Measurements from ENCODE around the gene GCA. TPM values are rescaled to one million over a fixed set of nuclear protein-coding genes. Genes with fewer than 3 reads are reported as not detected.

The GCA gene
- total and polyA plus RNA-seq, 4 donors: 34.1 to 220 (median 56.6) TPM

- peak; percentile 24 for TF ChIP-seq CTCF (IDR thresholded peaks at IDR 0.05; ENCODE audit: control extremely low read depth, extremely low read depth)
- peak in 1 of 3 donors; percentile 15 for DNase-seq
- H3K36me3 ChIP-seq (ENCODE audit: control insufficient read depth in 4 of 4, insufficient read depth in 4 of 4, low read length in 4 of 4): no peaks in the 10 kb centered on the region
- H3K27me3 ChIP-seq (ENCODE audit: control insufficient read depth in 3 of 3, insufficient read depth in 3 of 3, low read length in 2 of 3): no peaks in the 10 kb centered on the region
- no peak overlapping the region for H3K9ac ChIP-seq (ENCODE audit: insufficient read depth in 1 of 2, low read length in 2 of 2)
- H3K9me3 ChIP-seq (ENCODE audit: control insufficient read depth in 4 of 4, insufficient read depth in 3 of 4, low read length in 3 of 4): no peaks in the 10 kb centered on the region
- H3K27ac ChIP-seq (ENCODE audit: low read depth in 1 of 2, low read length in 1 of 2): no peak overlapping the region
- no peaks in the 10 kb centered on the region for H3K4me1 ChIP-seq (ENCODE audit: control insufficient read depth in 5 of 5, insufficient read depth in 5 of 5, low read length in 5 of 5)
- no peak overlapping the region for H3K4me3 ChIP-seq
- ATAC-seq (ENCODE audit: insufficient read depth, low FRiP score): no peak
- 18 to 33% methylated on average over 3 of the region's 3 CpGs for WGBS, 2 donors
These were observed 10.0 kb upstream of the GCA start for GRCh38 chr2:162333968-162334367.

DNA sequence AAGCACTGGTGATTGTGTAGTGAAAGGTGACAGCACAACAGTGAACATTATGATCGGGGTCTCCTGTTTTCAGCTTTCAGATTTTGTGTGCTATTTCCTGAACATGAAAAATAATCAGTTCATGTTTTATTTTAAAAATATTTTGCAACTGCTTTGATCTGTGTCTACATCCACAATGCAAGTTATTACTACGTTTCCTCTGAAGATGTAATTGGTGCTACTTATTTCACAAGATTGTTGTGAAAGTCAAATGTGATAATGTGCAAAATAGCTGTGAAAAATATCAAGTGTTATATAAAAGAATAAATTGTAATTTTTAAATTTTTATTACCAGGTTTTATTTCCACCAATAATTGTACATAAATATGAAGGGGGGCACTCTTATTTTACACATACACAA lies 6.1 kb upstream of the GCA start:
- Histone ChIP-seq H3K9ac (ENCODE audit: insufficient read depth in 1 of 2, low read length in 2 of 2) (no peak overlapping the region), H3K4me3 (no peak overlapping the region), H3K4me1 (ENCODE audit: control insufficient read depth in 5 of 5, insufficient read depth in 5 of 5, low read length in 5 of 5) (no peaks in the 10 kb centered on the region), H3K27me3 (ENCODE audit: control insufficient read depth in 3 of 3, insufficient read depth in 3 of 3, low read length in 2 of 3) (no peaks in the 10 kb centered on the region), H3K9me3 (ENCODE audit: control insufficient read depth in 4 of 4, insufficient read depth in 3 of 4, low read length in 3 of 4) (no peaks in the 10 kb centered on the region), H3K27ac (ENCODE audit: low read depth in 1 of 2, low read length in 1 of 2) (no peak overlapping the region), H3K36me3 (ENCODE audit: control insufficient read depth in 4 of 4, insufficient read depth in 4 of 4, low read length in 4 of 4) (no peaks in the 10 kb centered on the region)
- WGBS, 2 donors: 26 to 75% methylated on average over 2 of the region's 2 CpGs
- ATAC-seq (ENCODE audit: insufficient read depth, low FRiP score): no peak
- no peak for DNase-seq
- no peak for TF ChIP-seq CTCF (IDR thresholded peaks at IDR 0.05; ENCODE audit: control extremely low read depth, extremely low read depth)

GRCh38 chr2:162340822-162341221 lies 3.1 kb upstream of the GCA start:
- ATAC-seq (ENCODE audit: insufficient read depth, low FRiP score) (no peak), DNase-seq (no peak)
- H3K4me1 ChIP-seq (ENCODE audit: control insufficient read depth in 5 of 5, insufficient read depth in 5 of 5, low read length in 5 of 5): peaks cover 0 to 8% (median 0%) of the 10 kb centered on the region in 5 donors
- no peak for TF ChIP-seq CTCF (IDR thresholded peaks at IDR 0.05; ENCODE audit: control extremely low read depth, extremely low read depth)
- H3K27ac ChIP-seq (ENCODE audit: low read depth in 1 of 2, low read length in 1 of 2): no peak overlapping the region
- H3K9ac ChIP-seq (ENCODE audit: insufficient read depth in 1 of 2, low read length in 2 of 2): no peak overlapping the region
- no peaks in the 10 kb centered on the region for H3K27me3 ChIP-seq (ENCODE audit: control insufficient read depth in 3 of 3, insufficient read depth in 3 of 3, low read length in 2 of 3)
- H3K9me3 ChIP-seq (ENCODE audit: control insufficient read depth in 4 of 4, insufficient read depth in 3 of 4, low read length in 3 of 4): no peaks in the 10 kb centered on the region
- H3K4me3 ChIP-seq: no peak overlapping the region
- H3K36me3 ChIP-seq (ENCODE audit: control insufficient read depth in 4 of 4, insufficient read depth in 4 of 4, low read length in 4 of 4): no peaks in the 10 kb centered on the region

DNA sequence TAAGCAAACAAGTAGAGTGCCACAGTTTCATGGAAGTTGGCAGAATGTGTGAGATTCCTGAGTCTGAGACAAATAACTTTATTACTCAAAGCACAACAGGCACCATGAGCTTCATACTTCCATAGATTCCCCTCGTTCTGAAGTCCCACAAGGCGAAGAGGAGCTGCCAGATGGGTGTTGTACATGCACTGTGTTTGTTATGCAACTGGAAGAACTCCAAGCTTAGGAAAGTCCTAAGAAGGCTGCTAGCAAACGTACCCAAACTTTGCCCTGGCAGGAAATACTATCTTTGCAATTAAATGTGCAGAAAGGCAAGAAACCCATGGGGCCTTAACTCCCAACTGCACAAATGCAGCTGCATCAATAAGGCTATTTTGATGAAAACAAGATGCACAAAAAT lies 1.6 kb upstream of the GCA start:
- Histone ChIP-seq H3K27ac (ENCODE audit: low read depth in 1 of 2, low read length in 1 of 2) (no peak overlapping the region), H3K4me1 (ENCODE audit: control insufficient read depth in 5 of 5, insufficient read depth in 5 of 5, low read length in 5 of 5) (peaks cover 0 to 8% (median 0%) of the 10 kb centered on the region in 5 donors), H3K36me3 (ENCODE audit: control insufficient read depth in 4 of 4, insufficient read depth in 4 of 4, low read length in 4 of 4) (no peaks in the 10 kb centered on the region), H3K9ac (ENCODE audit: insufficient read depth in 1 of 2, low read length in 2 of 2) (no peak overlapping the region), H3K4me3 (no peak overlapping the region), H3K27me3 (ENCODE audit: control insufficient read depth in 3 of 3, insufficient read depth in 3 of 3, low read length in 2 of 3) (no peaks in the 10 kb centered on the region), H3K9me3 (ENCODE audit: control insufficient read depth in 4 of 4, insufficient read depth in 3 of 4, low read length in 3 of 4) (no peaks in the 10 kb centered on the region)
- no peak for TF ChIP-seq CTCF (IDR thresholded peaks at IDR 0.05; ENCODE audit: control extremely low read depth, extremely low read depth)
- WGBS, 2 donors: 28 to 50% methylated on average over 3 of the region's 3 CpGs
- ATAC-seq (ENCODE audit: insufficient read depth, low FRiP score) (no peak), DNase-seq (peak in 1 of 3 donors; percentile 24)
